Nucleus accumbens (tissue), 56 donors: ENCODE measurements around the gene C2CD3.
"Not testable (repeated sequence)": the region's sequence is repeated elsewhere in the genome, so short reads cannot be mapped to it uniquely, and the experiment has no call there.

Experiments used
- DNase-seq, 56 donors: peaks; one replicate each; lab custom pipeline; 2025; lab: John Stamatoyannopoulos, UW

C2CD3 gene

GRCh38 chr11:74162681-74163467, 7.9 kb downstream of the C2CD3 start:
- no peak for DNase-seq

GRCh38 chr11:74159642-74160041, 11.2 kb downstream of the C2CD3 start:
- no peak for DNase-seq

- no peak for DNase-seq
These were observed 13.6 kb downstream of the C2CD3 start for GRCh38 chr11:74157169-74157568.

GRCh38 chr11:74154620-74155281, 16.1 kb downstream of the C2CD3 start:
- no peak for DNase-seq

GRCh38 chr11:74153224-74153623, 17.6 kb downstream of the C2CD3 start:
- DNase-seq, result no peak

- no peak for DNase-seq
These were observed 23.4 kb downstream of the C2CD3 start for GRCh38 chr11:74147199-74147929.

GRCh38 chr11:74144592-74144991, 26.2 kb downstream of the C2CD3 start:
- no peak for DNase-seq

- DNase-seq, result no peak
These were observed 28.2 kb downstream of the C2CD3 start for GRCh38 chr11:74142624-74143023.

GRCh38 chr11:74141908-74142307, 28.9 kb downstream of the C2CD3 start:
- no peak for DNase-seq

GRCh38 chr11:74141241-74141695, 29.5 kb downstream of the C2CD3 start:
- no peak for DNase-seq

GRCh38 chr11:74139919-74140431, 30.8 kb downstream of the C2CD3 start:
- not testable (repeated sequence) for DNase-seq

GRCh38 chr11:74139151-74139918, 31.5 kb downstream of the C2CD3 start:
- DNase-seq, result no peak

GRCh38 chr11:74138572-74138971, 32.2 kb downstream of the C2CD3 start:
- peak in 2 of 56 donors; percentile 1 to 4 for DNase-seq

GRCh38 chr11:74138021-74138420, 32.8 kb downstream of the C2CD3 start:
- no peak for DNase-seq

- no peak for DNase-seq
These were observed 35.5 kb downstream of the C2CD3 start for GRCh38 chr11:74135127-74135840.

GRCh38 chr11:74134661-74135060, 36.1 kb downstream of the C2CD3 start:
- DNase-seq, result no peak

- DNase-seq, result no peak
These were observed 37.4 kb downstream of the C2CD3 start for GRCh38 chr11:74133436-74133835.

- no peak for DNase-seq
These were observed 38.0 kb downstream of the C2CD3 start for GRCh38 chr11:74132833-74133232.

GRCh38 chr11:74129121-74129520, 41.7 kb downstream of the C2CD3 start:
- DNase-seq, result not testable (repeated sequence)

- DNase-seq, result no peak
These were observed 47.8 kb downstream of the C2CD3 start for GRCh38 chr11:74123008-74123448.
